Measurements from ENCODE around the gene ZNF165.

GRCh38 chr6:28134015-28134414 lies 53.6 kb downstream of the ZNF165 start:
- TF ChIP-seq CTCF (IDR thresholded peaks at IDR 0.05; ENCODE audit: poor library complexity) (peak; percentile 43), EZH2 (IDR thresholded peaks at IDR 0.05; ENCODE audit: borderline replicate concordance) (no peak), EZH2phosphoT487 (IDR thresholded peaks at IDR 0.05; ENCODE audit: low read depth, severe bottlenecking, unreplicated experiment) (no peak)
